Nephron progenitor cell (in vitro differentiated cells): Measurements from ENCODE around the gene IFIT2.

Source experiments
- DNase-seq: peaks from one replicate; pipeline ENCODE4 v3.0.0; 2021
- H3K27ac Mint-ChIP-seq: 2 replicates; pipeline ENCODE4 v1.8.0; 2021; ENCODE audit warnings: mild to moderate bottlenecking, moderate library complexity, mixed read lengths
- H3K27me3 Mint-ChIP-seq: 2 replicates; pipeline ENCODE4 v1.8.0; 2021; ENCODE audit warnings: mild to moderate bottlenecking, low read depth, mixed read lengths; ENCODE audit not compliant: poor library complexity
- H3K36me3 Mint-ChIP-seq: 2 replicates; pipeline ENCODE4 v1.8.0; 2021; ENCODE audit warnings: low read depth, mixed read lengths
- H3K4me1 Mint-ChIP-seq: 2 replicates; pipeline ENCODE4 v1.8.0; 2021; ENCODE audit warnings: mixed read lengths
- H3K4me3 Mint-ChIP-seq: 2 replicates; pipeline ENCODE4 v1.8.0; 2021; ENCODE audit warnings: mild to moderate bottlenecking, moderate library complexity, mixed read lengths
- H3K9me3 Mint-ChIP-seq: 2 replicates; pipeline ENCODE4 v1.8.0; 2021; ENCODE audit warnings: mild to moderate bottlenecking, moderate library complexity, mixed read lengths
- TF ChIP-seq, protein P1 (sequence below): fragments of 200-600 bp; sonication (generic); IDR thresholded peaks from 2 replicates; pipeline ENCODE4 v1.5.0; 2021; ENCODE audit warnings: antibody characterized with exemption

The IFIT2 gene

DNA sequence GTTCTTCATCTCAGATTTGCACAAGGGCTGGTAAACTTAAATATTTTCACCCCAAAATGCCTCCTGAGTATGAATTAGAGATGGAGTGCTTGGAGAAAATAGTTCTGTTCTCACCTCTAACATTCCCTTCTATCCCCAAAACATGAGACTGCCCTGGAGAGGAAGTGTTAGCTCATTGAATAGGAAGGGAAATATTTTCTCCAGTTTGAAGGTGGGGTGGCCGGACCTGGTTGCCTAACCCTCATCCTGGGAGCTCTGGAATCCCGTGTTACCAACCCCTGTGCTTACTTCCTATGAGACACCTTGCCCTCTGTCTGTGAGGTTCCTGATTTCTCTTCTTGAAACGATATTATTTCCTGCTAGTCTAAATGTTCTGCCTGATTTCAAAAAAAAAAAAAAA is 779 bp downstream of the IFIT2 start:
- TF ChIP-seq, protein P1, sequence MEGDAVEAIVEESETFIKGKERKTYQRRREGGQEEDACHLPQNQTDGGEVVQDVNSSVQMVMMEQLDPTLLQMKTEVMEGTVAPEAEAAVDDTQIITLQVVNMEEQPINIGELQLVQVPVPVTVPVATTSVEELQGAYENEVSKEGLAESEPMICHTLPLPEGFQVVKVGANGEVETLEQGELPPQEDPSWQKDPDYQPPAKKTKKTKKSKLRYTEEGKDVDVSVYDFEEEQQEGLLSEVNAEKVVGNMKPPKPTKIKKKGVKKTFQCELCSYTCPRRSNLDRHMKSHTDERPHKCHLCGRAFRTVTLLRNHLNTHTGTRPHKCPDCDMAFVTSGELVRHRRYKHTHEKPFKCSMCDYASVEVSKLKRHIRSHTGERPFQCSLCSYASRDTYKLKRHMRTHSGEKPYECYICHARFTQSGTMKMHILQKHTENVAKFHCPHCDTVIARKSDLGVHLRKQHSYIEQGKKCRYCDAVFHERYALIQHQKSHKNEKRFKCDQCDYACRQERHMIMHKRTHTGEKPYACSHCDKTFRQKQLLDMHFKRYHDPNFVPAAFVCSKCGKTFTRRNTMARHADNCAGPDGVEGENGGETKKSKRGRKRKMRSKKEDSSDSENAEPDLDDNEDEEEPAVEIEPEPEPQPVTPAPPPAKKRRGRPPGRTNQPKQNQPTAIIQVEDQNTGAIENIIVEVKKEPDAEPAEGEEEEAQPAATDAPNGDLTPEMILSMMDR: no peak
- Mint-ChIP-seq H3K4me3 (no peak overlapping the region), H3K4me1 (peaks cover 28% of the 10 kb centered on the region), H3K27ac (no peak overlapping the region), H3K9me3 (peaks cover 22% of the 10 kb centered on the region), H3K27me3 (peaks cover 5% of the 10 kb centered on the region), H3K36me3 (peaks cover 7% of the 10 kb centered on the region)
- DNase-seq: no peak

DNA sequence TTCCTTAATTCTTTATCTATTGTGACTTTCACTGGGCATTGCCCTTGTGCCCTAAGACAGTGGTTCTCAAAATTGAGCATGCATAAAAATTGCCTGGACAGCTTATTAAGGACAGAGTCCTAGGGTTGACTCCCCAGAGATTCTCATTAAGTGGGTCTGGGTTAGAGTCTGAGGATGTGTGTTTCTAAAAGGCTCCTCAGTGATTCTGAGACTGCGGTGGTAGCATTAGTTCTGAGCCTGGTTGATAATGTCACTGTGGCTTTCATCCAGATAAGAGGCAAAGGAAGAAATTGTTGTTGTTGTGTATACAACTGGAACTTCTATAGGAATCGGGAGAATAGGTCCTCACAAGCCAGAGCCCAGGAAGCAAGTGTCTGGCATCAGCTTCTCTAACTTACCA is 1.3 kb downstream of the IFIT2 start:
- H3K27me3 Mint-ChIP-seq: peaks cover 5% of the 10 kb centered on the region
- no peak for DNase-seq
- peaks cover 7% of the 10 kb centered on the region for H3K36me3 Mint-ChIP-seq
- no peak overlapping the region for H3K27ac Mint-ChIP-seq
- TF ChIP-seq, protein P1: no peak
- peaks cover 28% of the 10 kb centered on the region for H3K4me1 Mint-ChIP-seq
- H3K4me3 Mint-ChIP-seq: no peak overlapping the region
- peaks cover 22% of the 10 kb centered on the region for H3K9me3 Mint-ChIP-seq

DNA sequence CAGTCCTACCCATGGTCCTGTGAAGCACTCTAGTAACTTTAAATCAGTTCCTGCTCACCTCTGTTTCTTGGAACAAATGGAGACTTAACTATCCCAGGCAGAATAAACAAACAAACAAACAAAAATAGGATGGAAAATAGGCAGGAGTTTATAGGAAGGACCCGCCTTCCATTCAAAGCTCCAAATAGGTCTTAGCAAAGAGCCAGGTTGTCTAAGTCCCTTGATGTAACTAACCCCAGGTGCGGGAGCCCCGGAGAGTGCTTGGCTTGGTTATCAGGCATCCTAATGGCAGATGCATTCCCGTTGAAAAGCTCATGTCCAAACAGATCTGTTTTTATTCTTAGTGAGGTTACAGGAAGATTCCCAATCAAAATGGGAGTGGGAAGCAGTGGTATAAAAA is 2.2 kb downstream of the IFIT2 start:
- H3K4me1 Mint-ChIP-seq: peaks cover 28% of the 10 kb centered on the region
- TF ChIP-seq, protein P1: no peak
- peaks cover 5% of the 10 kb centered on the region for H3K27me3 Mint-ChIP-seq
- no peak overlapping the region for H3K4me3 Mint-ChIP-seq
- DNase-seq: no peak
- no peak overlapping the region for H3K27ac Mint-ChIP-seq
- H3K36me3 Mint-ChIP-seq: peaks cover 7% of the 10 kb centered on the region
- H3K9me3 Mint-ChIP-seq: peaks cover 15% of the 10 kb centered on the region

DNA sequence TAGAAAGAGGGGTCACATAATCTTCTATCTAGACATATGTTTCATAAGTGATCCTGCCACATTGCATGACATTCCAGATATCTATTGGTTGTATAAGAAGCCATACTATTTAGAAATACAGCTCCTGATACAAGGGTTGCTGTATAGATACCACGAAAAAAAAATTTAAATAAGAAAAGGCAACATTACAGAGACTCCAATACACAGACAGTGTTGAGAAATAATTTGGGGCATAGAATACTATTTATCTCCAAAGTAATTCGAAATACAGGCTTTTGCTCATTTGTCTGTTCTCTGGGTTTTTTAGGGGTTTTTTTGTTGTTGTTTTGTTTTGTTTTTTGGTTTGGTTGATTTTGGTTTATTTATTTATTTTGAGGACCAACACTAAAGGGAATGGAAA is 2.6 kb downstream of the IFIT2 start:
- H3K4me3 Mint-ChIP-seq: no peak overlapping the region
- H3K27ac Mint-ChIP-seq: no peak overlapping the region
- TF ChIP-seq, protein P1: no peak

DNA sequence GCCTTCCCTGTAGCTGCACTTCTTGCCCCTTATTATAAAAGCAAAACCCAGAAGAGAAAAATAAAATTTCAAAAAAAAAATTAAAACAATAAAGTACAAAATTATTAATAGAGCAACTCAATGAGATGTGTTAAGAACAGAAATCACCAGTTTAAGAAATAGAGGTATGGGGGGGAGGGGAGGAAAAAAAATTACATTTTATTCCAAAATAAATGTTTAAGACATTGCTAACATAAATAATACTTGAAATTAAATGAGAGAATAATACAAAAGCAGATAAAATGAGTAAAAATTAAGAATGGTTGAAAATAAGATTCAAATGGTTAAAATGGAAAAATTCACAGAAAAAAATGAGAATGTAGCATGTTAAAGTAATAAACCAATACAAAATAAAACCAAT is 3.1 kb downstream of the IFIT2 start:
- peaks cover 5% of the 10 kb centered on the region for H3K27me3 Mint-ChIP-seq
- TF ChIP-seq, protein P1: no peak
- peaks cover 28% of the 10 kb centered on the region for H3K4me1 Mint-ChIP-seq
- H3K36me3 Mint-ChIP-seq: no peaks in the 10 kb centered on the region
- H3K9me3 Mint-ChIP-seq: peaks cover 6% of the 10 kb centered on the region
- no peak for DNase-seq
- no peak overlapping the region for H3K27ac Mint-ChIP-seq
- H3K4me3 Mint-ChIP-seq: no peak overlapping the region

More for the DNA sequence above, 2.6 kb downstream of the IFIT2 start:
- H3K4me1 Mint-ChIP-seq: peaks cover 28% of the 10 kb centered on the region
- H3K36me3 Mint-ChIP-seq: peaks cover 2% of the 10 kb centered on the region
- peaks cover 5% of the 10 kb centered on the region for H3K27me3 Mint-ChIP-seq
- no peak for DNase-seq
- peaks cover 11% of the 10 kb centered on the region for H3K9me3 Mint-ChIP-seq

DNA sequence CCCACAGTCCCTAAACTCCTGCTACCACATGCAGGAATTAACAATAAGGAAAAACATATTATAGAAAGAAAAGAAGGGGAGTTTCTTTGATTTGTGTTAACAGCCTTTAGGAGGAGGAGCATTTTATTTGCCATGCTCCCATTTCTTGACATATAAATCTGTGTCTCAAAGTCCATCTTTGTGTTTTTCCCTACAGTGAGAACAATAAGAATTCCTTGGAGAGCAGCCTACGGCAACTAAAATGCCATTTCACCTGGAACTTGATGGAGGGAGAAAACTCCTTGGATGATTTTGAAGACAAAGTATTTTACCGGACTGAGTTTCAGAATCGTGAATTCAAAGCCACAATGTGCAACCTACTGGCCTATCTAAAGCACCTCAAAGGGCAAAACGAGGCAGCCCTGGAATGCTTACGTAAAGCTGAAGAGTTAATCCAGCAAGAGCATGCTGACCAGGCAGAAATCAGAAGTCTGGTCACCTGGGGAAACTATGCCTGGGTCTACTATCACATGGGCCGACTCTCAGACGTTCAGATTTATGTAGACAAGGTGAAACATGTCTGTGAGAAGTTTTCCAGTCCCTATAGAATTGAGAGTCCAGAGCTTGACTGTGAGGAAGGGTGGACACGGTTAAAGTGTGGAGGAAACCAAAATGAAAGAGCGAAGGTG is 4.1 kb downstream of the IFIT2 start:
- H3K27me3 Mint-ChIP-seq: peaks cover 5% of the 10 kb centered on the region
- no peaks in the 10 kb centered on the region for H3K36me3 Mint-ChIP-seq
- H3K4me1 Mint-ChIP-seq: peaks cover 28% of the 10 kb centered on the region
- no peak for DNase-seq
- H3K4me3 Mint-ChIP-seq: no peak overlapping the region
- peaks cover 2% of the 10 kb centered on the region for H3K9me3 Mint-ChIP-seq
- no peak overlapping the region for H3K27ac Mint-ChIP-seq
- TF ChIP-seq, protein P1: no peak
